ENCODE results near the gene RETREG2.
"Not testable (repeated sequence)": the region's sequence is repeated elsewhere in the genome, so short reads cannot be mapped to it uniquely, and the experiment has no call there.

Gene RETREG2

GRCh38 chr2:219199470-219200211 is 21.6 kb downstream of the RETREG2 start:
- no peak for DNase-seq

GRCh38 chr2:219200502-219201326 is 22.6 kb downstream of the RETREG2 start:
- DNase-seq = not testable (repeated sequence)

GRCh38 chr2:219201331-219201730 is 23.3 kb downstream of the RETREG2 start:
- not testable (repeated sequence) for DNase-seq

- DNase-seq = no peak
Measured at GRCh38 chr2:219204425-219205164, 26.5 kb downstream of the RETREG2 start.

GRCh38 chr2:219205165-219205538 is 27.1 kb downstream of the RETREG2 start:
- DNase-seq = no peak

- DNase-seq = no peak
Measured at GRCh38 chr2:219205981-219206327, 27.9 kb downstream of the RETREG2 start.

- DNase-seq = peak; percentile 97
Measured at GRCh38 chr2:219206328-219207133, 28.5 kb downstream of the RETREG2 start, which contains the start of gene ZFAND2B. Gene ZFAND2B, plus strand, starts transcription at chr2:219206782. Its CDS starts 206 bp downstream, at chr2:219206988.

- no peak for DNase-seq
Measured at GRCh38 chr2:219207134-219207883, 29.2 kb downstream of the RETREG2 start.

GRCh38 chr2:219207884-219208740 is 30.0 kb downstream of the RETREG2 start:
- DNase-seq = no peak

- no peak for DNase-seq
Measured at GRCh38 chr2:219209236-219210195, 31.4 kb downstream of the RETREG2 start.

GRCh38 chr2:219210196-219210885 is 32.3 kb downstream of the RETREG2 start:
- DNase-seq = no peak

- no peak for DNase-seq
Measured at GRCh38 chr2:219210886-219211362, 32.8 kb downstream of the RETREG2 start.

GRCh38 chr2:219213026-219213415 is 34.9 kb downstream of the RETREG2 start:
- DNase-seq = no peak

GRCh38 chr2:219213486-219214071 is 35.5 kb downstream of the RETREG2 start:
- DNase-seq = no peak

- no peak for DNase-seq
Measured at GRCh38 chr2:219214141-219214540, 36.1 kb downstream of the RETREG2 start.

GRCh38 chr2:219214786-219215185 is 36.7 kb downstream of the RETREG2 start:
- DNase-seq = no peak

- no peak for DNase-seq
Measured at GRCh38 chr2:219215871-219216534, 37.9 kb downstream of the RETREG2 start.

- DNase-seq = no peak
Measured at GRCh38 chr2:219216535-219216915, 38.5 kb downstream of the RETREG2 start.

Data from right hindlimb (tissue), 1 donor.